ENCODE data around the gene MAPK6.

The MAPK6 gene

DNA sequence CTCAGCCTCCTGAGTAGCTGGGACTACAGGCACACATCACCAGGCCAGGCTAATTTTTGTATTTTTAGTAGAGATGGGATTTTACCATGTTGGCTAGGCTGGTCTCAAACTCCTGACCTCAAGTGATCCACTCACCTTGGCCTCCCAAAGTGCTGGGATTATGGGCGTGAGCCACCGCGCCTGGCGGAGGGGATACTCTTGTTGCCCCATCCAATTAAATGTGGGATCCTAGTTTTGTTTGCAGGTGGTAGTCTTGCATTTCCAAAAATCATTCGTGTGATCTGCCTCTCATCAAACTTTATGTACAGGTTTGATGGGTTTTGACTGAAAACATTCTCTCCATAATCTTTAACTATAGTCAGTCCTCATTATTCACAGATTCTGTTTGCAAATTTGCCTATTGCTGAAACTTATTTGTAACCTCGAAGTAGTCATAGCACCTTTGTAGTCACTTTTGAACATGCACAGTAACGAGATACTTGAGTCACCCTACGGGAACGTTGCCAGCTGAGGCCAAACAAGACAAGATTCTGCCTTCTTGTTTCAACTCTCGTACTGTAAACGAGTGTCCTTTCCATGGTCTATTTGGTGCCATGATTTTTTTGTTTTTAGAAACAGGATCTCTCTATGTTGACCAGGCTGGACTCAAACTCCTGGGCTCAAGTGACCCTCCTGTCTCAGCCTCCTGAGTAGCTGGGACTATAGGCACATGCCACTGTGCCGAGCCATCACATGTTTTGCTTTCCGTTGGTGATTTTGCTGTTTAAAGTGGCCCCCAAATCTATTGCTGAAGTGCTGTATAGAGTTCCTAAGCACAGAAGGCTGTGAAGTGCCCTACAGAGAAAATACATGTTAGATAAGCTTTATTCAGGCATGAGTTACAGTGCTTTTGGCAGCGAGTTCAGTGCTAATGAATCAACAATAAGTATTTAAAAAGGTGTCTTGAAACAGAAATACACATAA is 8.1 kb upstream of the MAPK6 start:
- no peak for DNase-seq (ENCODE audit: low read depth, low spot score)

DNA sequence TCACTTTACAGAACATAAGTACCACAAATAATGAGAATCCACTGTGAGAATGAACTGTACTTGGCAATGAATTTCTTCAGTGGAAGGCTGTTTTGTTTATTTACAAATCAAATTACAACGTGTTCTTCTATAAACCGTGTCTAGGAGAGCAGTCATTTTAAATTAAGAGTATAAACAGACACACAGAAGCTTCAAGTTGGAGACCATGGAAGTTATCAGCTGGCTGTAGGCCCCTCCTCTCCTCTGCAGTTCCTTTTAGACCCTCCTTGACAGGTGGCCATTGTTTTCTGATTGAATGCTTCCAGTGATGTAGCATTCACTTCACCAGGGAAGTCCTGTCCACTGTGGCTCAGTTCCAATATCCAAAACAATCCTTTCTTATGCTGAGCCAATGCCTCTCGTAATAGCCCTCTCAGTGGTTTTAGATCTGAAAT is 7.3 kb upstream of the MAPK6 start:
- DNase-seq (ENCODE audit: low read depth, low spot score): no peak

DNA sequence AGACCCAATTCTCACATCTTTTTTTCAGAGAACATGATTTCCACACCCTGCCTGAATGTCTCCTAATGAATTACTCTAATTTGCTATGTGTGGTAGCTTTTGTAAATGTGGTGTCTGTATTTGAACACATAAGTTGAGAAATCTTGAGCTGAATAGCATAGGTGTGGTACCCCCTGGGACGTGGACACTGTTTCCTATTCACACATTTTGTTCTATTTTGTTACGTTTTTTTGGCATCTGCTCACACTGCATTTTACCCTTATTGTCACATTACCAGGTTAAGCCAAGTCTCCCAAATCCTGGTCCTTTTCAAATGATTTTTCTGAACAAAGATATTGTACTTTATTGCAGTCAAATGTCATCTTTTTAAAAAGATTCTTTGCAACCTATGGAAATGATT is 6.8 kb upstream of the MAPK6 start:
- no peak for DNase-seq (ENCODE audit: low read depth, low spot score)

DNA sequence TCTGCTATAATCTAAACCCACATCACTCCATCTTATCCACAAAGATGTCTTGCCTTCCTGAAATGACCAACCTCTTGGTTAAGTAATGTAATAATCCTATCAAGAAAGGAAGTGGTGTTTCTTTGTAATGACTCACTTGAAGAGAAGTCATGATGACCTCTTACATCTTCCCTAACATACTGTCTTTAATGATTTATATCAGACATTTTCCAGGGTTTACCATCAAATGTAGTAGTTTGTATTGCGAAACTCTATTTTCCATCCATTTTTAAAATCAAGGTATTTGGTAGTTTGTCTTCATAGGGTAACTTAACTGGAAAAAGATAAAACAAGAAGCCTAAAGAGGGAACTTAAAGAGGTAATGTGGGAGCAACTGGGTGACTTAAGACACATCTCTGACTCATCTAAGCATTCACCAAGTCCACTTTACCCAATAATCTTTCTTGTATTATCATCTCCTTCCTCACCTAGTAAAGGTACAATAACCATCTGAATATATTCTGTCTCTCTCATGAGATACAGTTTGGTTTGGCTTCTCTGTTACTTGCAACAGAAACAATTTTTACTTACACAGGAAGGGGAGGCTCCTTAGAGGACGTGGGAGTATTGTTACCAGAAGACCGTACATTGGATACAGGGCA is 5.7 kb upstream of the MAPK6 start:
- DNase-seq (ENCODE audit: low read depth, low spot score): no peak

DNA sequence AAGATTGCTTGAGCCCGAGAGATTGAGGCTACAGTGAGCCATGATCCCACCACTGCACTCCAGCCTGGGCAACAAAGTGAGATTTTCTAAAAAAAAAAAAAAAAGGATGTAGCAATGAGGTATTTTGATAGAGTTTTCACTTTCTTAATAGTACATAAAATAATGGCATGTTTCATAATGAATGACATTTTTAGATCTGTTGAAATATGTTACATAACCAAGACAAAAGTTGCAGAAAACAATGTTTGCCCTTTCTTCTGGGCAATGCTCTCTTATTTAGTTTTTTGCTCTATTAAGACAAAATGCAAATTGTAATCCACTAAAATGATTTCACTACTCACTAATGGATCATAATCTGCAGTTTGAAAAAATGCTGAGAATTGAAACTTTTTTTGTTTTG is 4.4 kb upstream of the MAPK6 start:
- no peak for DNase-seq (ENCODE audit: low read depth, low spot score)

DNA sequence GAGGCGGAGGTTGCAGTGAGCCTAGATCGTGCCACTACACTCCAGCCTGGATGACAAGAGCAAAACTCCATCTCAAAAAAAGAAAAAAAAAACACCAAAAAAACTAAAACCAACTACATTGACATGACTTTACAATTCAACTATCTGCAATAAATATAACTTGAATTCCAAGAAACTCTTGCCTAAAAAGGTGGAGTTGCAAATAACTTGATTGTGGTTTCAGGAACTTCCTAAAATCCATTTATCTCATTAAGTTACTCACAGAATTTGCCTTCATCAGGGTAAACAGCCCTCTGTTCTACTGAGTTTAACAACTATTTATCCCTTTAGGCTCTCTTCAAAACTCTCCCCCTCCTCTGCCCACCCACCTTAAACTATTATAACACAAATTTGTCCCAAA is 2.7 kb upstream of the MAPK6 start:
- no peak for DNase-seq (ENCODE audit: low read depth, low spot score)

DNA sequence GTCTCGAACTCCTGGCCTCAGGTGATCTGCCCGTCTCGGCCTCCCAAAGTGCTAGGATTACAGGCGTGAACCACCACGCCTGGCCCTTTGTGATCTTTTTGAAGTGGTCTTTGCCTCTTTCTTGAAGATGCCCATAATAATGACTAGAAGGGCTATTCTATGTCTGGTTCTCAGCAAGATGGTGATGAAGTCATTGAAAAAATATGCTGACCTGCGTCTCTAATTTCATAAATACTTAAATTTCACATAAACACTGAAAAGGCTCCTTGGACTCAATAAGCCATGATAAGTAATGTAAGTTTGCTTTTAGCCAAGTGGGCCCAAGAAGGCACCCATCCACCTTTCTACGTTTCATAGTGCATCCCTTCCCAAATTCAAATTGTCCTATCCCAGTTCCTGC is 775 bp upstream of the MAPK6 start:
- DNase-seq (ENCODE audit: low read depth, low spot score): no peak

DNA sequence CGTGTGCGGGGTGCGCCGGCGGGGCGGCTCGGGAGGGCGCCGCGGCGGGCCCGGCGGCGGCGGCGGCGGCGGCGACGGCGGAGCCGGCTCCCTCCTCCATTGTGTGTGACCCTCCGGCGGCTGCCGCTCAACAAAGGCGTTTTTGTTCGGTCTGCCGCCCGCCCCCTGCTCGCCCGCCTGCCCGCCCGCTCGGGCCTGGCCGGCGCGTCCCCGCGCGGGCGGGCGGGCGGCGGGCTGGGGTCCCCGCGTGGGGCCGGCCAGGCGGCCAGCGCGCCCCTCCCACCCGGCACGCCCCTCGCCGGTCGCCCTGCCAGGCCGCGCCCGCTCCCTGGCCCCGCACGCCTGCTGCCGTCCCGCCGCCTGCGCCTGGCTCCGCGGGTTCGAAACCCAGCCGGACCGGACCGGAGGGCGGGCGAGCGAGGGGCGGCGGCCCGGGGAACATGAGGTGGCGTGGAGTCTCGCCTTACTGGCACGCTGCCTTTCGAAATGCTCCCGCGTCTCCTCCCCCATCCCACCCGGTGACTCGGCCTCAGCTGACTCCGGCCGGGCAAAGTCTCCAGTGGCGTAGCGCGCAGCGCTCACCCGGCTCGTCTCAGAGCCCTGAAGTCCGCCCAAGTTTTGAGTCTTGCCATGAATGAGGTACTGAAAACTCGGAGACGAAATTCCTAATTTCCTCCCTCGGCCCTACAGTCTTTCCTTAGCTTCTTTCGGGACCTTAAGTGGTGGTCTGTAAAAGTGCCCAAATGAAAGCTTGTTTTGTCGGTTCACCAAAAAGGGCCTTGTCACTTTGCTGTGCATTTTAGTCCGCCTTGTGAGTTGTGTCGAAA is 588 bp downstream of the MAPK6 start:
- DNase-seq (ENCODE audit: low read depth, low spot score): peak; percentile 23

DNA sequence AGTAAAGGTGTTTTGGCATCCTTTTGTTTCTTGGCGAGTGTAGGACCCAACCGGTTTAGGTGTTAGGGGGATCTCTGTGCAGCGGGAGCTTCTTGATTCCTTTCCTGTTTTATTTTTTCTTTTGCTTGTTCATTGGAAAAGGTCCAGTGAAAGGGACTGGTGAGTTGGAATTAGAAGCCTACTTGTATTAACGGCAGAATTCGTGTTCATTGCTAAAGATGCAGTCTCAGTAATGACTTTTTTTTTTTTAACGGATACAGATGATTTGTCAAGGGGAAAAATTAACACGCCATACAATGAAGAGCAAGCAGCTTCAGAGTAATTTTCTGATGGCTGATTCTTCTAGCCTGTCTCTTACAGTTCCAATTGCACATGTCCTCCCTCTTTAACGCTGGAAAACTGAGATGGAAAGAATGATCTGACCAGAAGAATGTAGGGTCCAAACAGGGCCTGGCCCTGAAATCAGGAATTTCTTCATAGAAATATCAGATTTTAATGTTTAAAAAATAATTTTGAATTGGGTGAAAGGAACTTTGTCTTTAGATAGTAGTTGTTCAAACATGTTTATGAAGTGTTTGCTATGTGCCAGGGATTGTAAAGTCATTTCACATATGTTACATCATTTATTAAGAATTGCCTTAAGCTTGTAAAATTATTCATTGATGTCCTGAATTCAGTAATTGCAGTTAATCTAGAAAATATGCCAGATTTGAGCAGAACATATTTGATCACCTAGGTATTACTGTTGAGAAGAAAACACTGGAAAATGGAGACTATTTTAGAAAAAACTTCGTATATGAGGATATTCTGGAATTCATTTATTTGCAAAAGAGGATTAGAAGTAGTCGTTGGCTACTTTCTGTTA is 1.4 kb downstream of the MAPK6 start:
- DNase-seq (ENCODE audit: low read depth, low spot score): no peak

DNA sequence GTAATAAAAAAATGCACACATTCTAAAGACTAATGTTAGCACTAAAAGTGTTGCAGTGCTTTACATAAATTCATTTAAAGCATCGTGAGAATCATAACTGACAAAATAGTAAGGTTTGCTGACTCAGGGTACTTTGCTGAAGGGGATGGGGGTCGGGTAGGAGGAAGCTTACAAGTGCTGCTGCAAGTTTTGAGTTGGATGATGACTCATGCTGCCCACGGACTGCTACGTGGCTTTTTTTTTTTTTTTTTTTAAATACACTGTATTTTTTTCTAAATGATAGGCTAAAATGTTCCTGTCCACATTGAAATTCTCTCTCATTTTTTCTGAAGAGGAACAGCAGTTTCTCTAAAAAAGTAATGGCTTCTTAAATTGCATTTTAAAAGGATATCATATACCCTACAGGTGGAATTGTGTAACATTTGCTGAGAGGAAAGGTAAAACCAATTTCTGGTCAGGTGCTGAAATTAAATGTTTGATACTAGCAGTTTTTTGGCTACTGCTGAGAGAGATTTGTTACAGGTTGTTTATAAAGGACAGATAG is 2.2 kb downstream of the MAPK6 start:
- peak; percentile 50 for DNase-seq (ENCODE audit: low read depth, low spot score)

DNA sequence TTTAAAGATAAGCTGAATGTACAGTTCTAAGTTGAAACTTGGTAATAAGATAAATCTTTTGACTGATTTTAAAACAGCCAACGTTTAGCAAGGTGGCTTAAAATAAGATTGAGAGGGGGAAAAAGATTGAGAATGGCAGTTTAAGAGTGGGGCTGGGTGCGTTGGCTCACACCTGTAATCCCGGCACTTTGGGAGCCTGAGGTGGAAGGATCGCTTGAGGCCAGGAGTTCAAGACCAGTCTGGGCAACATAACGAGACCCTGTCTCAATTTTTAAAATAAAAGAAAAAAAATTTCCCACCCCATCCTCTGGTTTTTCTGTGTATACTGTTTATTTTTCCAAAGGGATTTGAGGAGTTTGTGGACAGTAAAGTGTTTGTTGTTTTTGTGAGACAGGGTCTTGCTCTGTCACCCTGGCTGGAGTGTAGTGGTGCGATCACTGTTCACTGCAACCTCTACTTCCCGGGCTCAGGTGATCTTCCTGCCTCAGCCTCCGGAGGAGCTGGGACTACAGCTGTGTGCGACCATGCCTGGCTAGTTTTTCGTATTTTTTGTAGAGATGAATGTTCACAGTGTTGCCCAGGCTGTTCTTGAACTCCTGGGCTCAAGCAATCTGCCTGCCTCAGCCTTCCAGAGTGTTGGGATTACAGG is 3.0 kb downstream of the MAPK6 start:
- no peak for DNase-seq (ENCODE audit: low read depth, low spot score)

DNA sequence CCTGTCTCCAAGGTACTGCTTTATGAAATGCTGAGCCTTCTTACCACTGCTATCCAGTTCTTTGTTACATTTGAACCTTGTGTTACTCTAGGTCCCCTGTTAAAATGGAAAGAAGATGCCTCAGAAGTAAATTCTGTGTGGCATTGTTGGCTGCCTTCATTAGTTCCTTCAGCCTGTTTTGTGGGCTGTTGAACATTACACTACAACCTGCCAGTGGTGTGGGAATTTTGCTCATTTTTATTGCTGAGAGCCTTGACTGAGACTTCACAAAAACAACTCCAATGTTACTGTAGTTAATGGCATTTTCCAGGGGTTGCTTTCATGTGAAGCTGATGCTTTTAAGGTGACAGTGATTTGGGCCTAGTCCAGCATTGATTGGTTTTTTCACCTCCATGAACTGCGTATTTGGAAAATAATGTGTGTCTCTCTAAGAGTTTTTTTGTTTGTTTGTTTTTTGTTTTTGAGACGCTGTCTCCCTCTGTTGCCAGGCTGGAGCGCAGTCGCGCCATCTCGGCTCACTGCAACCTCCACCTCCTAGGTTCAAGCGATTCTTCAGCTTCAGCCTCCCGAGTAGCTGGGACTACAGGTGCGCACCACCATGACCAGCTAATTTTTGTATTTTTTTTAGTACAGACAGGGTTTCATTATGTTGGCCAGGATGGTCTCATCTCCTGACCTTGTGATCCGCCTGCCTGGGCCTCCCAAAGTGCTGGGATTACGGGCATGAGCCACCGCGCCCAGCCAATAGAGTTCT is 4.3 kb downstream of the MAPK6 start:
- no peak for DNase-seq (ENCODE audit: low read depth, low spot score)

DNA sequence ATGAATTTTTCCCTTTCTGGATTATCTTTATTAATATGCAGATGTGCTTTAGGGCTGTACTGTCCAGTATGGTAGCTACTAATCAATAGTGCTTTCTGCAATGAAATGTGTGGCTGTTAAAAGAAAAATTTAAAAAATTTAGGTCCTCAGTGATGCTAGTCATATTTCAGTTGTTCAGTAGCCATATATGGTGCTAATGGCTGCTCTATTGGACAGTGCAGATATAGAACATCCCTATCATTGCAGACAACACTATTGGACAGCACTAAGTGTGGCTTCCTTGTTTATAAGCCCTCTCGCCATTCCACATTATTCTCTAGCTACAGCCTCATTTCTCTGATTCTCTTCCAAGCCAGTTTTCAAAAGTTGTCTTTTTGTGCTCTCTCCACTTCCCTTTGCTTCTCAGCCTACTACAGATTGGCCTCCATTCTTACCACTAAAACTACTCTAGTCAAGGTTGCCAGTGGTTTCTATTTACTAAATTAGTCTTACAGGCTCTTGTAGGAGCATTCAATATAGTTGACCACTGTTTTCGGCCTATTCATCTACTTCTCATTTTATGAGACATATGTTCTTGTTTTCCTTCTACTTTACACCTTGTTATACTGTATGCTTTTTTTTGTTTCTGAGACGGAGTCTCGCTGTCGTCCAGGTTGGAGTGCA is 9.5 kb downstream of the MAPK6 start:
- no peak for DNase-seq (ENCODE audit: low read depth, low spot score)

DNA sequence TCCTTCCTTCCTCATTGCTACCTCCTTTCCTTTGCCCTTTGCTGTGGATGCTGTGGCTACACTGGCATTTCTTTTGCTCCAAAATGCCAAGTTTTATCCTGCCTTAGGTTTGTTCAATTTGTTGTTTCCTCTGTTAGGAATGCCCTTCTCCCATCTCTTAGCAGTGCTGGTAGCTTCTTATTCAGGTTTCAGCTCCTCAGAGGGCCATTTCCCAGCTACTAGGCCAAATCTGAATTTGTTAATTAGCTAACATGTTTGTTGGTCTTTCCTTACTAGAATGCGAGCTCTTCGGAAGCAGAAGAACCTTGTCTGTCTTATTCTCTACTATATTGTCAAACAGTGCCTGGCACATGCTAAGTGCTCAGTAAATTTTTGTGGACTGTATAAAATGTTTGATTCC is 11.0 kb downstream of the MAPK6 start:
- no peak for DNase-seq (ENCODE audit: low read depth, low spot score)

DNA sequence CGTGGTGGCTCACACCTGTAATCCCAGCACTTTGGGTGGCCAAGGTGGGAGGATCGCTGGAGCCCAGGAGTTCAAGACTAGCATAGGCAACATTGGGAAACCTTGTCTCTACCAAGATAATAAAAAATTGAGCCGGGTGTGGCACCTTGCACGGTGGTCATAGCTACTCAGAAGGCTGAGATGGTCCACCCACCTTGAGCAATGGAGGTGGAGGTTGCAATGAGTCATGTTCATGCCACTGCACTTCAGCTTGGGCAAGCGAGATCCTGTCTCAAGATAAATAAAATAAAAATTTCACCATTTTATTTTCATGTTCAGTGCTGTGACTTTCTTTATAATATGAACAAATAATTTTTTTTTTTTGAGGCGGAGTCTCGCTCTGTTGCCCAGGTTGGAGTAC is 12.5 kb downstream of the MAPK6 start:
- DNase-seq (ENCODE audit: low read depth, low spot score): no peak

DNA sequence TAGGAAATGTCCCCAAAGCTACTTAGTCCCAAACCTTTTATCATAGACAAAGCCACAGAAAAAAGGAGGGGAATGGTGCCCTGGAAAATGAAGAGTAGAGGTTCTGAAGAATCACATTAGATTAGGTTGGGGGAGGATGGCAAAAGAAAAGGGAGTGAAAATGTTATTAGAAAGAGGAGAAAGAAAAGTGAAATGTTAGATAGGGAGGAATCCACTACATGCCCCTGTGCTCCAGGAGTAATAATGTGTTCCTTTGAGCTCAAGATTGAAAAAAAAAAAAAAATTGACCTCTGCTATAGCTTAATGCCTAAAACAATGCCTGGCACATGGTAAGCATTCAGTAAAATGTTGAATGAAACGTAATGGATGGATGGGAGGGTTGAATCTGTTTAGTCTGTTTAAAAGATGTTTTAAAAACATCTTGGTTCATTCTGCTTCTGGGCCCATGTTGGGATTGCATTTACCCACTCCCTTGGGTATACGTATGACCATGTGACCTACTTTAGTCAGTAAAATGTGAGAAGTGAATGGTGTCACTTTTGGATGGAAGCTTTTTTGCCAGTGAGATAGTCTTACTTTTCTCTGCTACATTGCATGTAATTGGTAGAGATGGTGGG is 19.0 kb downstream of the MAPK6 start:
- DNase-seq (ENCODE audit: low read depth, low spot score): no peak

DNA sequence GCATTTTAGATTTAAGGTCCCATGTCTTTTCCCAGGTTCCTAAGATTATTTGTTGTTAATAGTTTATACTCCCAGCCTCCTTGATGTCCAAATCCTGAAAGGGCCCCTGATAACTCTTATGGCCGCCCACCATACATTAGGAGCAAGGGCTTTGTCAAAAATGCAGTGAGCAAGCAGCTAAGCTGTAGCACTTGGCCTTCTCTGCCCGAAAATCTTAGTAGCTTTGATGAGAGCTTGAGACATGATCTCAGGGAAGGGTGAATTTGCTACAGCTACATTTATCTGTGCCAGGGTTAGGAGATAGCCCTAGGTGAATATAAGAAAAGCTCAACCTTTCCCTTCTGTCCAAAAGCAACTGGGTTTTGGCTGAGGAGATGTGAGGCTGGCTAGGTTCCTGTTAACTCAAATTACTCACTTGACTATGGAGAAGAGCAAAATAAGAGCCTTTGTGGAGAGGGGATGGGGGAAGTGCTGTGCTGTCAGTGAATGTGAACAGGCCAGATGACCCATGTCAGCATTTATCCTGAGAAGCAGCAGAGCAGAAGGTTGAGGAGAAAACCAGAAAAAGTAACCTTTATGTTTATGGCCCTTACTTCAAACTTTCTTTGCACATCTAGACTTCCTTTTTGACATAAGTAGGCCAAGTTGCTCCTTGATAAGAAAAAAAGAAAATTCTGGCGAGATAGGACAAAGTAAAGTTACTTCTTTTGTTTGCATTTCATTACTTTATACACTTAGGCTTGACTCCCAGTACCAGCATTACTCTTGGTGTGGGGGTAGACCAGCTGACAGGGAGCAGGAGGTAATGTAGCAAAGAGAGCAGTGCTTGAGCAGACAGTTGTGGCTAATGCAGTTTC is 21.1 kb downstream of the MAPK6 start:
- DNase-seq (ENCODE audit: low read depth, low spot score): no peak

Data from activated CD4-positive, CD25-positive, alpha-beta regulatory T cell treated with anti-CD3 and anti-CD28 coated beads, Interleukin-2, amount 50 U/mL, for 16 hours (primary cell).